PC-3 (cell line): ENCODE measurements around the gene SYT14. TPM values are rescaled to one million over a fixed set of nuclear protein-coding genes. Genes with fewer than 3 reads are reported as not detected.
"Not testable (repeated sequence)": the region's sequence is repeated elsewhere in the genome, so short reads cannot be mapped to it uniquely, and the experiment has no call there.

Experiments used
- ATAC-seq: fragments of 200-7000 bp; cut with Tn5 transposase; 2 replicates; pipeline ENCODE4 v1.9.1; 2020; ENCODE audit warnings: mild to moderate bottlenecking, moderate library complexity
- BruUV-seq: library from RNA; stranded (reverse); fragments of 400-500 nt; replicated peaks from 2 replicates; lab custom pipeline; 2021; lab: Mats Ljungman, UMichigan
- CTCF ChIA-PET: fragments of 300-600 bp; sonication (Branson Sonifier 250); formaldehyde crosslinking; loops from one replicate; lab custom pipeline; 2022; ENCODE audit warnings: antibody characterized with exemption; lab: Charles Lee
- POLR2A ChIA-PET: fragments of 300-600 bp; sonication (Branson Sonifier 250); formaldehyde crosslinking; loops from one replicate; lab custom pipeline; 2022; ENCODE audit warnings: antibody characterized with exemption; ENCODE audit not compliant: unreplicated experiment; lab: Charles Lee
- DNase-seq: peaks from one replicate; pipeline ENCODE4 v3.0.0-alpha.2; 2015
- H2AFZ ChIP-seq: fragments of 300-600 bp; sonication (generic); 2 replicates; pipeline ENCODE4 v1.6.0; 2016; ENCODE audit warnings: antibody characterized with exemption, low read length
- H3F3A ChIP-seq: fragments of 300-600 bp; sonication (generic); one replicate; pipeline ENCODE4 v1.6.0; 2017; ENCODE audit warnings: antibody characterized with exemption, low read length, control low read depth, mild to moderate bottlenecking; ENCODE audit not compliant: unreplicated experiment
- H3K27ac ChIP-seq: fragments of 300-600 bp; sonication (generic); 2 replicates; pipeline ENCODE4 v1.5.1; 2016; ENCODE audit warnings: mild to moderate bottlenecking, low read length
- H3K27me3 ChIP-seq: fragments of 300-600 bp; sonication (generic); 2 replicates; pipeline ENCODE4 v1.6.1; 2016; ENCODE audit warnings: low read length, mixed read lengths
- H3K36me3 ChIP-seq: fragments of 300-600 bp; sonication (generic); 2 replicates; pipeline ENCODE4 v1.6.1; 2016; ENCODE audit warnings: low read depth, mixed run types, low read length, mixed read lengths
- H3K4me1 ChIP-seq: fragments of 300-600 bp; sonication (generic); 2 replicates; pipeline ENCODE4 v1.5.1; 2016; ENCODE audit warnings: low read length; ENCODE audit not compliant: insufficient read depth
- H3K4me2 ChIP-seq: fragments of 300-600 bp; sonication (generic); 2 replicates; pipeline ENCODE4 v1.6.0; 2016; ENCODE audit warnings: low read length
- H3K4me3 ChIP-seq: fragments of 300-600 bp; sonication (generic); 2 replicates; pipeline ENCODE4 v1.5.1; 2016; ENCODE audit warnings: mild to moderate bottlenecking, low read length, mixed read lengths
- H3K79me2 ChIP-seq: fragments of 300-600 bp; sonication (generic); 2 replicates; pipeline ENCODE4 v1.6.1; 2017; ENCODE audit warnings: low read length, mixed read lengths
- H3K9ac ChIP-seq: fragments of 300-600 bp; sonication (generic); 2 replicates; pipeline ENCODE4 v1.6.0; 2016; ENCODE audit warnings: mild to moderate bottlenecking, low read length
- H3K9me2 ChIP-seq: fragments of 300-600 bp; sonication (generic); replicated peaks from 2 replicates; pipeline ENCODE4 v1.6.1; 2016; ENCODE audit warnings: mixed run types, low read length, mixed read lengths
- H3K9me3 ChIP-seq: fragments of 300-600 bp; sonication (generic); 2 replicates; pipeline ENCODE4 v1.6.1; 2016; ENCODE audit warnings: low read length, mixed read lengths
- H4K20me1 ChIP-seq: fragments of 300-600 bp; sonication (generic); 2 replicates; pipeline ENCODE4 v1.6.1; 2016; ENCODE audit warnings: low read length, mixed read lengths
- CTCF ChIP-seq: fragments of 300-600 bp; sonication (generic); conservative IDR thresholded peaks from 2 replicates; pipeline ENCODE4 v1.5.1; 2017; ENCODE audit warnings: antibody characterized with exemption, low read depth, mild to moderate bottlenecking, low read length
- EZH2 ChIP-seq: fragments of 300-600 bp; sonication (generic); IDR thresholded peaks from one replicate; pipeline ENCODE4 v1.6.1; 2017; ENCODE audit warnings: antibody characterized with exemption, mild to moderate bottlenecking, low read length; ENCODE audit not compliant: unreplicated experiment
- EZH2phosphoT487 ChIP-seq: fragments of 300-600 bp; sonication (generic); IDR thresholded peaks from 2 replicates; pipeline ENCODE4 v1.6.1; 2018; ENCODE audit warnings: mild to moderate bottlenecking, antibody characterized with exemption, low read length, borderline replicate concordance
- intact Hi-C: fragments of 100-400 bp; cut with micrococcal nuclease; formaldehyde crosslinking; loops from 2 replicates; pipeline ENCODE4 v1.9.0; 2023
- total RNA-seq: library from RNA; depleted of rRNA; stranded (reverse); fragments of >200 nt; gene quantifications from 2 replicates; pipeline ENCODE4 v1.2.3, GENCODE V29; 2014

Gene SYT14
- total RNA-seq, 1 experiment from 2014 or later: 5.2 TPM

GRCh38 chr1:210049616-210050015, 111.6 kb downstream of the SYT14 start:
- H3K36me3 ChIP-seq: no peaks in the 10 kb centered on the region
- no peak overlapping the region for H3K4me3 ChIP-seq
- no peaks in the 10 kb centered on the region for H3K79me2 ChIP-seq
- H3K9ac ChIP-seq: no peak overlapping the region
- TF ChIP-seq EZH2 (no peak), CTCF (no peak), EZH2phosphoT487 (no peak)
- H3K27ac ChIP-seq: no peak overlapping the region
- DNase-seq (no peak), ATAC-seq (no peak)
- BruUV-seq: no TSS peak
- H2AFZ ChIP-seq: no peak overlapping the region
- H4K20me1 ChIP-seq: no peaks in the 10 kb centered on the region
- H3K9me2 ChIP-seq: no peaks in the 10 kb centered on the region
- intact Hi-C loops: no loop called here
- H3F3A ChIP-seq: no peaks in the 10 kb centered on the region
- CTCF ChIA-PET: no interaction called here
- POLR2A ChIA-PET: no interaction called here
- H3K4me1 ChIP-seq: no peaks in the 10 kb centered on the region
- H3K27me3 ChIP-seq: no peaks in the 10 kb centered on the region
- no peak overlapping the region for H3K4me2 ChIP-seq
- no peaks in the 10 kb centered on the region for H3K9me3 ChIP-seq

GRCh38 chr1:210050491-210050890, 112.5 kb downstream of the SYT14 start:
- H3F3A ChIP-seq, H3K79me2 ChIP-seq, ATAC-seq, DNase-seq, H3K27ac ChIP-seq, intact Hi-C loops, H3K9me3 ChIP-seq, H4K20me1 ChIP-seq, H3K9ac ChIP-seq, H3K4me3 ChIP-seq, H2AFZ ChIP-seq, POLR2A ChIA-PET, CTCF ChIA-PET, H3K9me2 ChIP-seq, BruUV-seq, H3K4me2 ChIP-seq, H3K27me3 ChIP-seq, H3K36me3 ChIP-seq, H3K4me1 ChIP-seq: not testable (repeated sequence)

- no peaks in the 10 kb centered on the region for H3K27me3 ChIP-seq
- no peaks in the 10 kb centered on the region for H4K20me1 ChIP-seq
- CTCF ChIA-PET: no interaction called here
- POLR2A ChIA-PET: no interaction called here
- H3K4me1 ChIP-seq: no peaks in the 10 kb centered on the region
- no peak for DNase-seq
- intact Hi-C loops: no loop called here
- H3K36me3 ChIP-seq: no peaks in the 10 kb centered on the region
- H3K9ac ChIP-seq: no peak overlapping the region
- H3F3A ChIP-seq: no peaks in the 10 kb centered on the region
- H3K9me2 ChIP-seq: no peaks in the 10 kb centered on the region
- H3K9me3 ChIP-seq: no peaks in the 10 kb centered on the region
- no peaks in the 10 kb centered on the region for H3K79me2 ChIP-seq
- TF ChIP-seq EZH2phosphoT487 (no peak), EZH2 (no peak), CTCF (no peak)
- H3K27ac ChIP-seq: no peak overlapping the region
- H2AFZ ChIP-seq: no peak overlapping the region
- H3K4me2 ChIP-seq: no peak overlapping the region
- BruUV-seq: no TSS peak
- no peak overlapping the region for H3K4me3 ChIP-seq
- no peak for ATAC-seq
Observed at GRCh38 chr1:210053126-210053525, 115.1 kb downstream of the SYT14 start.
